DND-41 (cell line): ENCODE results near the gene RNF4.

Experiments
- CTCF ChIP-seq: IDR thresholded peaks from 2 replicates; pipeline ENCODE4 v1.5.1; 2012; ENCODE audit warnings: borderline replicate concordance, low read length, moderate library complexity, mild to moderate bottlenecking; ENCODE audit not compliant: poor library complexity, severe bottlenecking; ENCODE audit errors: extremely low read depth
- EZH2 ChIP-seq: IDR thresholded peaks from 3 replicates; pipeline ENCODE4 v1.6.1; 2012; ENCODE audit warnings: borderline replicate concordance, low read depth, mild to moderate bottlenecking, moderate library complexity, low read length, inconsistent platforms; ENCODE audit not compliant: severe bottlenecking

DNA sequence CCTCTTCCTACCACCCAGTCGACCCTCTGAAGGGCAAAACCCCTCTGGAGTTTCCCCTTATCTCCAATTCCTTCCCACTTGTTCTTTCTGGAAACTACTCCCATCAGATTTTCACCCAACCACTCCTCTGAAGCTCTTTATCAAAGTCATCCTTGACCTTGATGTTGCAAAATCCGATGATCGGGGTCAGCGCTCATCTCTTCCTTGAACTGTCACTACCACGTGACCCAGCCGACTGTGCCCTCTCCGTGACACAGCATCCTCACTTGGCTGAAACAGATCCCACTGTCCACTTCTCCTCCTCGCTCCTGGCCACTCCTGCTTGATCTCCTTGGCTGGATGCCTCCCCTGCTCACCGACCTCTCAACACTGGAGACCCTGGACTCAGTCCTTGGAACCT lies 49.1 kb upstream of the RNF4 start:
- TF ChIP-seq CTCF = no peak
- no peak for TF ChIP-seq EZH2
